ENCODE results near the gene KIF9. TPM values are rescaled to one million over a fixed set of nuclear protein-coding genes. Genes with fewer than 3 reads are reported as not detected.

The KIF9 gene
- total RNA-seq, 1 donor from 2014 or later, result 6.2 TPM

DNA sequence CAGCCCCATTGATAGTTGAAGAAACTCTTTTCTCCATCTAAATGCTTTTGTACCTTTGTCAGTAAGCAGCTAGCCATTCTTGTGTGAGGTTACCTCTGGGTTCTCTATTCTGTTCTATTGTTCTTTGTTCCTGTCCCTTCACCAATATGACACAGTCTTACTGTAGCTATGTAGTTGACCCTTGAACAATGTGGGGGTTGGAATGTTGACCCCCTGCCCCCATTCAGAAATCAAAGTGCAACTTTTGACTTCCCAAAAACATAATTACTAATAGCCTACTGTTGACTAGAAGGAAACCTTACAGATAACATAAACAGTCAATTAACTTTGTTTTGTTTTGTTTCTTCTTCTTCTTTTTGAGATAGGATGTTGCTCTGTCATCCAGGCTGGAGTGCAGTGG lies 18.9 kb upstream of the KIF9 start:
- H3K27ac Mint-ChIP-seq, result no peak overlapping the region
- TF ChIP-seq, protein P1, sequence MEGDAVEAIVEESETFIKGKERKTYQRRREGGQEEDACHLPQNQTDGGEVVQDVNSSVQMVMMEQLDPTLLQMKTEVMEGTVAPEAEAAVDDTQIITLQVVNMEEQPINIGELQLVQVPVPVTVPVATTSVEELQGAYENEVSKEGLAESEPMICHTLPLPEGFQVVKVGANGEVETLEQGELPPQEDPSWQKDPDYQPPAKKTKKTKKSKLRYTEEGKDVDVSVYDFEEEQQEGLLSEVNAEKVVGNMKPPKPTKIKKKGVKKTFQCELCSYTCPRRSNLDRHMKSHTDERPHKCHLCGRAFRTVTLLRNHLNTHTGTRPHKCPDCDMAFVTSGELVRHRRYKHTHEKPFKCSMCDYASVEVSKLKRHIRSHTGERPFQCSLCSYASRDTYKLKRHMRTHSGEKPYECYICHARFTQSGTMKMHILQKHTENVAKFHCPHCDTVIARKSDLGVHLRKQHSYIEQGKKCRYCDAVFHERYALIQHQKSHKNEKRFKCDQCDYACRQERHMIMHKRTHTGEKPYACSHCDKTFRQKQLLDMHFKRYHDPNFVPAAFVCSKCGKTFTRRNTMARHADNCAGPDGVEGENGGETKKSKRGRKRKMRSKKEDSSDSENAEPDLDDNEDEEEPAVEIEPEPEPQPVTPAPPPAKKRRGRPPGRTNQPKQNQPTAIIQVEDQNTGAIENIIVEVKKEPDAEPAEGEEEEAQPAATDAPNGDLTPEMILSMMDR (IDR thresholded peaks at IDR 0.05; ENCODE audit: unreplicated experiment), result no peak
- no peaks in the 10 kb centered on the region for H3K27me3 Mint-ChIP-seq (ENCODE audit: low read depth)
- DNase-seq (ENCODE audit: low spot score in 2 of 2, unreplicated experiment in 2 of 2), result no peak
- H3K9me3 Mint-ChIP-seq, result no peaks in the 10 kb centered on the region
- no peak overlapping the region for H3K4me3 Mint-ChIP-seq
- peaks cover 19% of the 10 kb centered on the region for H3K36me3 Mint-ChIP-seq
- H3K4me1 Mint-ChIP-seq, result no peaks in the 10 kb centered on the region

DNA sequence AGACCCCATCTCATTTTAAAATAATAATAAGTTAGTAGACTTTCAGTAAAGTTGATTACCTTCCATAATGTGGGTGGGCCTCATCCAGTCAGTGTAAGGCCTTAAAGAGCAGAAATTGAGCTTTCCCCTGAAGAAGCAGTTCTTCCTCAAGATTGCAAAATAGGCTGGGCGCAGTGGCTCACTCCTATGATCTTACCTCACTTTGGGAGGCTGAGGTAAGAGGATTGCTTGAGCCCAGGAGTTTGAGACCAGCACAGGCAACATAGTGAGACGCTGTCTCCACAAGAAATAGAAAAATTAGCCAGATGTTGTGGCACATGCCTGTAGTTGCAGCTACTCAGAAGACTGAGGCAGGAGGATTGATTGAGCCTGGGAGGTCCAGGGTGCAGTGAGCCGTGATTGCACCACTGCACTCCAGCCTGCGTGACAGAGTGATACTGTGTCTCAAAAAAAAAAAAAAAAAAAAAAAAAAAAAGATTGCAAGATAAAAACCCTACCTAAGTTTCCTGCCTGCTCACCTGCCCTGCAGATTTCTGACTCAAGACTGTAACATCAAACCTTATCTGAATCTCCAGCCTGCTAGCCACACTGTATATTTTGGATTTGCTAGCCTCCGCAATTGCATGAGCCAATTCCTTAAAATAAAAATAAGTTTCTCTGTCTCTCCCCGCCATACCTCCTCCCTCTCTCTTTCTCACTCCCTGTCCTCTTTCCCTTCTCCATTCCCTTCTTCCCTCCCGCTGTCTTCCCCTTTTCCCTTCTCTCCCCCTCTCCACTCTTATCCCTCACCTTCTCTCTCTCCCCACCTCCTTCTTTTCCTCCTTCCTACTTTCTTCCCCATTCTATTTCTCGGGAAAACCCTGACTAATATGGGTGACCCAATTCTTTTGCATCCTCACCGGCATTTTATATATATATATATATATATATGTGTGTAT lies 17.1 kb upstream of the KIF9 start:
- no peak for DNase-seq (ENCODE audit: low spot score in 2 of 2, unreplicated experiment in 2 of 2)
- Mint-ChIP-seq H3K36me3 (peaks cover 19% of the 10 kb centered on the region), H3K27me3 (ENCODE audit: low read depth) (no peaks in the 10 kb centered on the region), H3K9me3 (no peaks in the 10 kb centered on the region), H3K27ac (no peak overlapping the region), H3K4me1 (no peaks in the 10 kb centered on the region), H3K4me3 (no peak overlapping the region)
- TF ChIP-seq, protein P1 (IDR thresholded peaks at IDR 0.05; ENCODE audit: unreplicated experiment), result no peak

GRCh38 chr3:47298439-47298838 lies 15.8 kb upstream of the KIF9 start:
- no peak for DNase-seq (ENCODE audit: low spot score in 2 of 2, unreplicated experiment in 2 of 2)
- H3K4me3 Mint-ChIP-seq, result no peak overlapping the region
- no peaks in the 10 kb centered on the region for H3K27me3 Mint-ChIP-seq (ENCODE audit: low read depth)
- H3K36me3 Mint-ChIP-seq, result peaks cover 15% of the 10 kb centered on the region
- H3K4me1 Mint-ChIP-seq, result no peaks in the 10 kb centered on the region
- H3K9me3 Mint-ChIP-seq, result no peaks in the 10 kb centered on the region
- TF ChIP-seq, protein P1 (IDR thresholded peaks at IDR 0.05; ENCODE audit: unreplicated experiment), result no peak
- no peak overlapping the region for H3K27ac Mint-ChIP-seq

GRCh38 chr3:47296562-47297302 lies 14.1 kb upstream of the KIF9 start:
- Mint-ChIP-seq H3K9me3 (no peaks in the 10 kb centered on the region), H3K36me3 (peaks cover 5% of the 10 kb centered on the region), H3K4me3 (no peak overlapping the region), H3K27me3 (ENCODE audit: low read depth) (no peaks in the 10 kb centered on the region), H3K27ac (no peak overlapping the region), H3K4me1 (no peaks in the 10 kb centered on the region)
- DNase-seq (ENCODE audit: low spot score in 2 of 2, unreplicated experiment in 2 of 2), result no peak
- TF ChIP-seq, protein P1 (IDR thresholded peaks at IDR 0.05; ENCODE audit: unreplicated experiment), result no peak

DNA sequence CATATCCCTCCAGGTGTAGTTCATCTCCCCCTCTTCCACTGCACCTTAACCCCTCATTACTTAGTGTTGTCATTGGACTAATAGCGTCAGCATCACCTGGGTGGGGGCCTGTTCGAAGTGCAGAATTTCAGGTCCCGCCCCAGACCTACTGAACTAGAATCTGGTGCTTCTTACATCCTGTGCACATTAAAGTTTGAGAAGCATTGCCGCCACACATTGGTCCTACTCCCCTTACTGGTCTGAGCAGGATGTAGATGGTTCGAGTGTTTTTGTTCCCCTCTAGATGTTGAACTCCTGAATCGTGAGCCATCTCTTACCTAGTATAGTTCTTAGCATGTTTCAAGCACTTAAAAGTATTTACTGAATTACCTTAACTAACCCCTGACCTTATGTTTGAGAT lies 13.4 kb upstream of the KIF9 start:
- TF ChIP-seq, protein P1 (IDR thresholded peaks at IDR 0.05; ENCODE audit: unreplicated experiment), result no peak
- peaks cover 2% of the 10 kb centered on the region for H3K36me3 Mint-ChIP-seq
- no peaks in the 10 kb centered on the region for H3K4me1 Mint-ChIP-seq
- no peak overlapping the region for H3K4me3 Mint-ChIP-seq
- no peak overlapping the region for H3K27ac Mint-ChIP-seq
- DNase-seq (ENCODE audit: low spot score in 2 of 2, unreplicated experiment in 2 of 2), result no peak
- H3K9me3 Mint-ChIP-seq, result no peaks in the 10 kb centered on the region
- no peaks in the 10 kb centered on the region for H3K27me3 Mint-ChIP-seq (ENCODE audit: low read depth)
